GM23338 (cell line): Measurements from ENCODE around the gene FHIT. TPM values are rescaled to one million over a fixed set of nuclear protein-coding genes. Genes with fewer than 3 reads are reported as not detected.

Experiments
- ATAC-seq: fragments of 200-7000 bp; cut with Tn5 transposase; 3 replicates; pipeline ENCODE4 v1.9.1; 2020
- DNase-seq: peaks from one replicate; pipeline ENCODE4 v3.0.0-alpha.2; 2015; ENCODE audit warnings: low spot score
- H2AFZ ChIP-seq: fragments of 200-600 bp; sonication (generic); 2 replicates; pipeline ENCODE4 v1.8.0; 2016; ENCODE audit warnings: antibody characterized with exemption, mild to moderate bottlenecking, moderate library complexity
- H3F3A ChIP-seq: fragments of 200-600 bp; sonication (generic); replicated peaks from 2 replicates; pipeline ENCODE4 v1.8.0; 2017; ENCODE audit warnings: antibody characterized with exemption, mixed run types, low read depth
- H3K27ac ChIP-seq: fragments of 200-600 bp; sonication (generic); 2 replicates; pipeline ENCODE4 v1.6.1; 2016; ENCODE audit warnings: low read depth
- H3K27me3 ChIP-seq: fragments of 200-600 bp; sonication (generic); 2 replicates; pipeline ENCODE4 v1.8.0; 2016; ENCODE audit warnings: mild to moderate bottlenecking, mixed run types, moderate library complexity; ENCODE audit not compliant: insufficient read depth
- H3K36me3 ChIP-seq: fragments of 200-600 bp; sonication (generic); 2 replicates; pipeline ENCODE4 v1.8.0; 2016; ENCODE audit warnings: mild to moderate bottlenecking; ENCODE audit not compliant: insufficient read depth
- H3K4me1 ChIP-seq: fragments of 200-600 bp; sonication (generic); 2 replicates; pipeline ENCODE4 v1.8.0; 2016; ENCODE audit warnings: mild to moderate bottlenecking, moderate library complexity; ENCODE audit not compliant: insufficient read depth
- H3K4me2 ChIP-seq: fragments of 200-600 bp; sonication (generic); 2 replicates; pipeline ENCODE4 v1.7.1; 2017; ENCODE audit warnings: mixed run types
- H3K4me3 ChIP-seq: fragments of 200-600 bp; sonication (generic); 2 replicates; pipeline ENCODE4 v1.6.1; 2016; ENCODE audit warnings: mixed run types
- H3K79me2 ChIP-seq: fragments of 200-600 bp; sonication (generic); replicated peaks from 2 replicates; pipeline ENCODE4 v1.8.0; 2017; ENCODE audit warnings: mild to moderate bottlenecking; ENCODE audit not compliant: insufficient read depth
- H3K9me2 ChIP-seq: fragments of 200-600 bp; sonication (generic); 2 replicates; pipeline ENCODE4 v1.8.0; 2017; ENCODE audit not compliant: insufficient read depth
- H4K20me1 ChIP-seq: fragments of 200-600 bp; sonication (generic); replicated peaks from 2 replicates; pipeline ENCODE4 v1.8.0; 2017; ENCODE audit warnings: mild to moderate bottlenecking; ENCODE audit not compliant: insufficient read depth
- H3K27ac Mint-ChIP-seq: 2 replicates; pipeline ENCODE4 v1.8.0; 2020; ENCODE audit warnings: inconsistent platforms, mild to moderate bottlenecking, moderate library complexity, mixed read lengths
- H3K27me3 Mint-ChIP-seq: 3 replicates; pipeline ENCODE4 v1.8.0; 2022; ENCODE audit warnings: low read depth, mild to moderate bottlenecking, moderate library complexity, mixed read lengths, inconsistent platforms; ENCODE audit not compliant: insufficient read depth, poor library complexity
- H3K36me3 Mint-ChIP-seq: 3 replicates; pipeline ENCODE4 v1.8.0; 2021; ENCODE audit warnings: low read depth, mild to moderate bottlenecking, inconsistent platforms, moderate library complexity, mixed read lengths
- H3K4me1 Mint-ChIP-seq: 3 replicates; pipeline ENCODE4 v1.8.0; 2020; ENCODE audit warnings: mild to moderate bottlenecking, inconsistent platforms, mixed read lengths
- H3K4me3 Mint-ChIP-seq: 3 replicates; pipeline ENCODE4 v1.8.0; 2021; ENCODE audit warnings: moderate library complexity, mild to moderate bottlenecking, inconsistent platforms, mixed read lengths
- H3K9me3 Mint-ChIP-seq: 3 replicates; pipeline ENCODE4 v1.8.0; 2020; ENCODE audit warnings: moderate library complexity, mild to moderate bottlenecking, inconsistent platforms, mixed read lengths
- CTCF ChIP-seq, 2 experiments: fragments of 200-600 bp in 1 of 2; sonication (generic) in 1 of 2; conservative IDR thresholded peaks; 2 replicates each; pipeline versions ENCODE4 v1.5.1 to v1.6.1; 2016 to 2017; ENCODE audit warnings: antibody characterized with exemption in 2 of 2, low read depth in 2 of 2, mild to moderate bottlenecking in 2 of 2, moderate library complexity in 1 of 2
- ETS1 ChIP-seq: IDR thresholded peaks from 2 replicates; pipeline ENCODE4 v1.6.1; 2016; ENCODE audit warnings: antibody characterized with exemption
- EZH2phosphoT487 ChIP-seq: fragments of 200-600 bp; sonication (generic); IDR thresholded peaks from one replicate; pipeline ENCODE4 v1.8.1; 2018; ENCODE audit warnings: antibody characterized with exemption; ENCODE audit not compliant: unreplicated experiment
- JUNB ChIP-seq: IDR thresholded peaks from one replicate; pipeline ENCODE4 v1.6.1; 2016; ENCODE audit warnings: antibody characterized with exemption; ENCODE audit not compliant: unreplicated experiment
- REST ChIP-seq: IDR thresholded peaks from one replicate; pipeline ENCODE4 v1.6.1; 2018; ENCODE audit warnings: antibody characterized with exemption; ENCODE audit not compliant: unreplicated experiment
- ZNF462 ChIP-seq: fragments of 250-450 bp; sonication (Bioruptor Pico); IDR thresholded peaks from 2 replicates; pipeline ENCODE4 v1.5.0; 2020; ENCODE audit warnings: mild to moderate bottlenecking, moderate library complexity
- polyA plus RNA-seq: library from polyadenylated mRNA; unstranded; fragments of >200 nt; fragmentation: Nextera tagmentation; extraction: Ambion mirVana; gene quantifications from 2 replicates; pipeline ENCODE4 v1.2.1, GENCODE V29; 2016
- total RNA-seq: library from RNA; depleted of rRNA; stranded (reverse); fragments of >200 nt; shearing (Covaris generic); gene quantifications from 2 replicates; pipeline ENCODE4 v1.2.3, GENCODE V29; 2014

FHIT gene
- total and polyA plus RNA-seq, 2 experiments from 2014 or later, result 3.0 to 8.3 TPM

GRCh38 chr3:61257148-61257547 is 5.9 kb upstream of the FHIT start (continued):
- TF ChIP-seq REST, result no peak
- no peak for TF ChIP-seq JUNB

- H2AFZ ChIP-seq, result no peak overlapping the region
- H3F3A ChIP-seq, result peaks cover 6% of the 10 kb centered on the region; the same call in 1 of the 2 replicates
- Mint-ChIP-seq H3K27ac (no peak overlapping the region), H3K9me3 (no peaks in the 10 kb centered on the region), H3K4me1 (peaks cover 10% of the 10 kb centered on the region), H3K4me3 (no peak overlapping the region), H3K27me3 (no peaks in the 10 kb centered on the region), H3K36me3 (no peaks in the 10 kb centered on the region)
- H4K20me1 ChIP-seq, result no peaks in the 10 kb centered on the region
- no peak for ATAC-seq
- TF ChIP-seq ETS1, result no peak
- no peak for TF ChIP-seq CTCF (conservative IDR thresholded peaks at IDR 0.05; ENCODE audit: low read depth in 2 of 2)
- no peak for TF ChIP-seq EZH2phosphoT487
- no peak for TF ChIP-seq ZNF462 (CRISPR knock-in tag)
- no peak overlapping the region for H3K4me3 ChIP-seq
- H3K36me3 ChIP-seq, result no peaks in the 10 kb centered on the region
- no peak overlapping the region for H3K4me2 ChIP-seq
- DNase-seq, result no peak
- peaks cover 16% of the 10 kb centered on the region for H3K4me1 ChIP-seq
- no peak overlapping the region for H3K27ac ChIP-seq
- H3K79me2 ChIP-seq, result no peaks in the 10 kb centered on the region
- H3K9me2 ChIP-seq, result no peaks in the 10 kb centered on the region
- no peaks in the 10 kb centered on the region for H3K27me3 ChIP-seq
Measured at GRCh38 chr3:61253756-61254155, 2.5 kb upstream of the FHIT start.
